Neutrophil (primary cell): ENCODE data around the gene ECE1.

Source experiments
- H3K27ac ChIP-seq: fragments of 200-600 bp; sonication (generic); 2 replicates; pipeline ENCODE4 v1.5.1; 2016; ENCODE audit warnings: mild to moderate bottlenecking, moderate library complexity
- H3K27me3 ChIP-seq: fragments of 200-600 bp; sonication (generic); 2 replicates; pipeline ENCODE4 v1.6.0; 2016; ENCODE audit warnings: mild to moderate bottlenecking
- H3K36me3 ChIP-seq: fragments of 200-600 bp; sonication (generic); 2 replicates; pipeline ENCODE4 v1.5.1; 2017
- H3K4me1 ChIP-seq, 2 experiments: fragments of 200-600 bp in 1 of 2; sonication (generic) in 1 of 2; 1 replicate in 1 of 2; 2 replicates in 1 of 2; pipeline versions ENCODE4 v1.5.1 to v1.6.1; 2013 to 2016; ENCODE audit warnings: low read depth in 1 of 2, low read length in 1 of 2, mild to moderate bottlenecking in 1 of 2, moderate library complexity in 1 of 2; ENCODE audit not compliant: control insufficient read depth in 1 of 2, insufficient read depth in 1 of 2
- H3K4me3 ChIP-seq, 2 experiments: fragments of 200-600 bp in 1 of 2; sonication (generic) in 1 of 2; 1 replicate in 1 of 2; 2 replicates in 1 of 2; pipeline ENCODE4 v1.5.1; 2013 to 2016; ENCODE audit warnings: low read depth in 1 of 2, low read length in 1 of 2, mild to moderate bottlenecking in 1 of 2, moderate library complexity in 1 of 2
- H3K9me3 ChIP-seq: fragments of 200-600 bp; sonication (generic); 2 replicates; pipeline ENCODE4 v1.5.1; 2016
- TF ChIP-seq, protein P1 (sequence below): fragments of 200-600 bp; sonication (generic); IDR thresholded peaks from 2 replicates; pipeline ENCODE4 v1.5.1; 2016; ENCODE audit warnings: antibody characterized with exemption

ECE1 gene

DNA sequence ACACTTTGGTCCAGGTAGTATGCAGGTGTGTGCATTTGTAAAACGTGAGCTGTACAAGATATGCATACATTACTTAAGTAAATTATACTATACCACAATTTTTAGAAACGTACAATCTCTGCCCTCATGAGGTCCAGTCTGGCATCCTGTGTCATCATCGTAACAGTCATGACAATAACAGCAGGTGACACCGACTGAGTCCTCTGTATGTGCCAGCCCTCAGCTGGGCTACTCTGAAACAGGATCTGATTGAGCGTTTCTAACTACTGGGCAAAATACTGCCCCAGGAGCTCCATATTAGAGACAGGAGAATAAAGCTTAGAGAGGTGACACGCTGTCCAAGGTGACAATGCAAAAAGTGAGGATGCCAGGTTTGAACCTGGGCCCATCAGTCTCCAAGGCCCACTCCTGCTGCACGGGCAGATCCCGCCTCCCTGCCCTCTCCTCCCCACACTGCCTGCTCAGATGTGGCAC, 47.2 kb upstream of the ECE1 start:
- TF ChIP-seq, protein P1, sequence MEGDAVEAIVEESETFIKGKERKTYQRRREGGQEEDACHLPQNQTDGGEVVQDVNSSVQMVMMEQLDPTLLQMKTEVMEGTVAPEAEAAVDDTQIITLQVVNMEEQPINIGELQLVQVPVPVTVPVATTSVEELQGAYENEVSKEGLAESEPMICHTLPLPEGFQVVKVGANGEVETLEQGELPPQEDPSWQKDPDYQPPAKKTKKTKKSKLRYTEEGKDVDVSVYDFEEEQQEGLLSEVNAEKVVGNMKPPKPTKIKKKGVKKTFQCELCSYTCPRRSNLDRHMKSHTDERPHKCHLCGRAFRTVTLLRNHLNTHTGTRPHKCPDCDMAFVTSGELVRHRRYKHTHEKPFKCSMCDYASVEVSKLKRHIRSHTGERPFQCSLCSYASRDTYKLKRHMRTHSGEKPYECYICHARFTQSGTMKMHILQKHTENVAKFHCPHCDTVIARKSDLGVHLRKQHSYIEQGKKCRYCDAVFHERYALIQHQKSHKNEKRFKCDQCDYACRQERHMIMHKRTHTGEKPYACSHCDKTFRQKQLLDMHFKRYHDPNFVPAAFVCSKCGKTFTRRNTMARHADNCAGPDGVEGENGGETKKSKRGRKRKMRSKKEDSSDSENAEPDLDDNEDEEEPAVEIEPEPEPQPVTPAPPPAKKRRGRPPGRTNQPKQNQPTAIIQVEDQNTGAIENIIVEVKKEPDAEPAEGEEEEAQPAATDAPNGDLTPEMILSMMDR: no peak
- Histone ChIP-seq H3K36me3 (peaks cover 8% of the 10 kb centered on the region), H3K4me1 (peaks cover 98 to 99% of the 10 kb centered on the region in 2 experiments), H3K9me3 (no peaks in the 10 kb centered on the region), H3K4me3 (peak overlapping the region; percentile 35 to 53), H3K27me3 (peaks cover 5% of the 10 kb centered on the region), H3K27ac (peak overlapping the region; percentile 97)

GRCh38 chr1:21337010-21337437, 46.8 kb upstream of the ECE1 start:
- TF ChIP-seq, protein P1: no peak
- Histone ChIP-seq H3K4me1 (peaks cover 98% of the 10 kb centered on the region in 2 experiments), H3K36me3 (peaks cover 8% of the 10 kb centered on the region), H3K27me3 (peaks cover 2% of the 10 kb centered on the region), H3K9me3 (no peaks in the 10 kb centered on the region), H3K4me3 (peak overlapping the region; percentile 35 to 53), H3K27ac (peak overlapping the region; percentile 97)

DNA sequence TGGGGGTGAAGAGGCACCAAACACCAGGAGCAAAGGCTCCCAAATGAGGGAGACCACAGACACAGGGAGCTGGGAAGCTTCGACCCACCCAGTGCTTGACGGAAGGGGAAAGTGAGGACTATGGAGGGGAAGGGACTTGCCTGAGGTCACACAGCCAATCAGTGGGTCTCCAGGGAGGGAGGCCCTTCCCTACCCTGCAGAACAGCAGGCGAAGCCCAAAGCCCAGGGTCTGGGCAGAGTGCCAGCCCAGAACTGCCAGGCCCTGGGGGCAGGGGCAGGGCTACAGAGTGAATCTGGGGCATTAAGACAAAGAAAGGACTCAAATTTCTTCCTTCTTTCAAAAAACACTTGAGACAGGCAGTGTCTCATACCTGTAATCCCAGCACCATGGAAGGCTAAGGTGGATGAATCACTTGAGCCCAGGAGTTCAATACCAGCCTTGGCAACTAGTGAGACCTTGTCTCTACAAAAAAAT, 45.5 kb upstream of the ECE1 start:
- Histone ChIP-seq H3K27ac (peak overlapping the region; percentile 97), H3K4me1 (peaks cover 98% of the 10 kb centered on the region in 2 experiments), H3K4me3 (peak overlapping the region; percentile 55 to 68), H3K27me3 (no peaks in the 10 kb centered on the region), H3K9me3 (no peaks in the 10 kb centered on the region), H3K36me3 (peaks cover 11% of the 10 kb centered on the region)
- TF ChIP-seq, protein P1: no peak

- peak overlapping the region; percentile 55 to 68 for H3K4me3 ChIP-seq
- H3K36me3 ChIP-seq: peaks cover 10% of the 10 kb centered on the region
- TF ChIP-seq, protein P1: no peak
- peak overlapping the region; percentile 97 for H3K27ac ChIP-seq
- peaks cover 98% of the 10 kb centered on the region in 2 experiments for H3K4me1 ChIP-seq
- H3K9me3 ChIP-seq: no peaks in the 10 kb centered on the region
- H3K27me3 ChIP-seq: no peaks in the 10 kb centered on the region
These were observed 44.9 kb upstream of the ECE1 start for GRCh38 chr1:21335088-21335691.

DNA sequence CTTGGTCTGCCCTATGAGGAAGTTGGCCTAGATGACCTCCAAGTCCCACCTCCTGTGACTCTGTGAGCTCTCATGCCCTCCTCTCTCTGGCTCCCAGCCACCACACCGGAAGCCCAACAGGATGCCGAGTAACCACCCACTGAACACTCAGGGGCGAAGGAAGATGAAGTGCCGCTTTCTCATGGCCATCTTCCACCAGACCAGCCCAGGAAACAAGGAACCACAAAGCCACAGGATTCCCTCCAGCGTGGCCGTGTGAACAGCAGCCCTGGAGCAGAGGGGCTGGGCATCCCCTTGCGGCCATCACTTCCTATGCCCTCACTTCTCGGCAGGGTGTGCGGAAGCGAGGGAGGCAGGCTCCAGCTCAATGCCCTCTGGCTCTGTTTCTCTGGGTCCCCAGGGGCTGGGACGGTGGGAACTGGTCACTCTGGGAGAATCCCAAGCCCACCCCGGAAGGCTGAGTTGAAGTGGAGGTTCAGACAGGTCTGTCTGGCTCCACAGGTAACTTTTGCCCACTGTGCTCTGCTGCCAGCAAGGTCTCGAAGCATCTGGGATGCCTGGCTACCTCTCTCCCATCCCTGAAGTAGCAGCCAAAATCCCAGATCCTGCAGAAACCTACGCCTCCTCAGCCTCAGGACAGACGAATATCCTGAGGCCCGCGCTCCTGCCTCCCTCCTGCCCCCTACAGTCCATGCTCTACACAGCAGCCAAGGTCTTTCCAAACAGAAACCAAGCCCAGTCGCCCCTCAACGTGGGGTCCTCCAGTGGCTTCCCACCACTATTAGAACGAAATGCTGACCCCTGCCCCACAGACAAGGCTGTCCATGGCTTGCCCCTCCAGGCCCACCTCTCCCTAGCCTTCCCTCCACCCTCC, 44.2 kb upstream of the ECE1 start:
- TF ChIP-seq, protein P1: peak; percentile 72
- Histone ChIP-seq H3K27me3 (no peaks in the 10 kb centered on the region), H3K9me3 (no peaks in the 10 kb centered on the region), H3K36me3 (peaks cover 5% of the 10 kb centered on the region), H3K4me3 (peak overlapping the region; percentile 55 to 68), H3K4me1 (peaks cover 95 to 98% of the 10 kb centered on the region in 2 experiments), H3K27ac (peak overlapping the region; percentile 97)
